Mesendoderm (in vitro differentiated cells): ENCODE measurements around the gene ADARB2.
"Not testable (repeated sequence)": the region's sequence is repeated elsewhere in the genome, so short reads cannot be mapped to it uniquely, and the experiment has no call there.

Source experiments
- DNase-seq: peaks from one replicate; pipeline ENCODE4 v3.0.0; 2013
- H2AK5ac ChIP-seq: 2 replicates; pipeline ENCODE4 v1.6.1; 2013; ENCODE audit warnings: low read length, inconsistent platforms
- H2BK120ac ChIP-seq: 2 replicates; pipeline ENCODE4 v1.6.1; 2013; ENCODE audit warnings: low read depth, mild to moderate bottlenecking, low read length, moderate library complexity, mixed read lengths
- H2BK15ac ChIP-seq: replicated peaks from 2 replicates; pipeline ENCODE4 v1.6.1; 2013; ENCODE audit warnings: low read depth, mild to moderate bottlenecking, moderate library complexity
- H2BK5ac ChIP-seq: 2 replicates; pipeline ENCODE4 v1.6.1; 2013; ENCODE audit warnings: low read length, inconsistent platforms
- H3K18ac ChIP-seq: 2 replicates; pipeline ENCODE4 v1.6.1; 2013; ENCODE audit warnings: mild to moderate bottlenecking, low read length, mixed read lengths
- H3K23ac ChIP-seq: one replicate; pipeline ENCODE4 v1.6.1; 2013; ENCODE audit warnings: low read length
- H3K27ac ChIP-seq: 2 replicates; pipeline ENCODE4 v1.5.1; 2013; ENCODE audit warnings: low read depth, mild to moderate bottlenecking, inconsistent platforms, low read length, moderate library complexity
- H3K27me3 ChIP-seq: 2 replicates; pipeline ENCODE4 v1.6.1; 2013; ENCODE audit warnings: low read length, control low read depth, mild to moderate bottlenecking, inconsistent platforms; ENCODE audit not compliant: insufficient read depth, poor library complexity
- H3K36me3 ChIP-seq: 2 replicates; pipeline ENCODE4 v1.6.1; 2013; ENCODE audit warnings: low read length, inconsistent platforms; ENCODE audit not compliant: control insufficient read depth, insufficient read depth
- H3K4ac ChIP-seq: one replicate; pipeline ENCODE4 v1.6.1; 2013; ENCODE audit warnings: low read depth, mild to moderate bottlenecking, low read length, moderate library complexity
- H3K4me1 ChIP-seq: 2 replicates; pipeline ENCODE4 v1.6.1; 2013; ENCODE audit warnings: low read depth, low read length, inconsistent platforms; ENCODE audit not compliant: control insufficient read depth
- H3K4me2 ChIP-seq: 2 replicates; pipeline ENCODE4 v1.6.1; 2013; ENCODE audit warnings: low read length
- H3K4me3 ChIP-seq: 2 replicates; pipeline ENCODE4 v1.5.1; 2013; ENCODE audit warnings: mild to moderate bottlenecking, low read length
- H3K56ac ChIP-seq: one replicate; pipeline ENCODE4 v1.6.1; 2013; ENCODE audit warnings: low read length
- H3K79me1 ChIP-seq: 2 replicates; pipeline ENCODE4 v1.6.1; 2013; ENCODE audit warnings: low read length, inconsistent platforms
- H3K79me2 ChIP-seq: 2 replicates; pipeline ENCODE4 v1.6.1; 2013; ENCODE audit warnings: mild to moderate bottlenecking, low read length; ENCODE audit not compliant: control insufficient read depth, insufficient read depth
- H3K9ac ChIP-seq: 2 replicates; pipeline ENCODE4 v1.6.1; 2013; ENCODE audit warnings: low read length, inconsistent platforms
- H4K5ac ChIP-seq: one replicate; pipeline ENCODE4 v1.6.1; 2013; ENCODE audit warnings: low read length
- H4K8ac ChIP-seq: one replicate; pipeline ENCODE4 v1.6.1; 2013; ENCODE audit warnings: low read depth, mild to moderate bottlenecking, control low read depth, low read length, moderate library complexity
- WGBS: extraction: QIAGEN DNeasy Blood & Tissue Kit; methylation state at CpG from one replicate; pipeline ENCODE4 v1.1.7; 2013; ENCODE audit warnings: low lambda C conversion rate, missing lambda C conversion rate; ENCODE audit not compliant: insufficient coverage; ENCODE audit errors: extremely low coverage; 5-methylcytosine and 5-hydroxymethylcytosine counted together

The ADARB2 gene

GRCh38 chr10:1219874-1220273, 517.5 kb downstream of the ADARB2 start:
- H3K79me2 ChIP-seq, H4K8ac ChIP-seq, H3K27me3 ChIP-seq, H3K9ac ChIP-seq, H3K4me2 ChIP-seq, H3K4me3 ChIP-seq, H3K36me3 ChIP-seq, H3K79me1 ChIP-seq, H3K27ac ChIP-seq, H4K5ac ChIP-seq, H3K56ac ChIP-seq, H2AK5ac ChIP-seq, DNase-seq, H3K23ac ChIP-seq, H3K4ac ChIP-seq, H2BK5ac ChIP-seq, H2BK120ac ChIP-seq, H2BK15ac ChIP-seq, H3K18ac ChIP-seq, H3K4me1 ChIP-seq: not testable (repeated sequence)
- no CpG with 5 or more reads among the region's 1 CpG for WGBS

GRCh38 chr10:1217661-1218060, 519.7 kb downstream of the ADARB2 start:
- H3K4me2 ChIP-seq, result no peak overlapping the region
- H3K23ac ChIP-seq, result no peak overlapping the region
- H3K9ac ChIP-seq, result no peak overlapping the region
- H3K27me3 ChIP-seq, result no peaks in the 10 kb centered on the region
- no peak overlapping the region for H3K4me3 ChIP-seq
- H2AK5ac ChIP-seq, result no peak overlapping the region
- H4K8ac ChIP-seq, result no peak overlapping the region
- H3K79me2 ChIP-seq, result no peaks in the 10 kb centered on the region
- no peak overlapping the region for H2BK15ac ChIP-seq
- no peaks in the 10 kb centered on the region for H3K36me3 ChIP-seq
- DNase-seq, result no peak
- H3K4ac ChIP-seq, result no peak overlapping the region
- no peak overlapping the region for H2BK5ac ChIP-seq
- H2BK120ac ChIP-seq, result no peak overlapping the region
- no peak overlapping the region for H3K18ac ChIP-seq
- H3K4me1 ChIP-seq, result no peaks in the 10 kb centered on the region
- no CpG with 5 or more reads among the region's 9 CpGs for WGBS
- no peak overlapping the region for H4K5ac ChIP-seq
- H3K56ac ChIP-seq, result no peak overlapping the region
- no peak overlapping the region for H3K27ac ChIP-seq
- H3K79me1 ChIP-seq, result no peaks in the 10 kb centered on the region

- no peak overlapping the region for H3K56ac ChIP-seq
- WGBS, result no CpG with 5 or more reads among the region's 14 CpGs
- no peak for DNase-seq
These were observed 520.1 kb downstream of the ADARB2 start for GRCh38 chr10:1217237-1217587.

GRCh38 chr10:1216574-1217236, 520.6 kb downstream of the ADARB2 start:
- Histone ChIP-seq H3K36me3 (no peaks in the 10 kb centered on the region), H3K4me3 (no peak overlapping the region), H3K79me2 (no peaks in the 10 kb centered on the region), H2AK5ac (no peak overlapping the region), H2BK5ac (no peak overlapping the region), H2BK15ac (no peak overlapping the region), H3K27me3 (no peaks in the 10 kb centered on the region), H2BK120ac (no peak overlapping the region), H4K8ac (no peak overlapping the region), H3K18ac (no peak overlapping the region), H3K27ac (no peak overlapping the region), H3K9ac (no peak overlapping the region), H3K4me2 (no peak overlapping the region), H3K4ac (no peak overlapping the region), H3K79me1 (no peaks in the 10 kb centered on the region), H3K56ac (no peak overlapping the region), H4K5ac (no peak overlapping the region), H3K4me1 (no peaks in the 10 kb centered on the region), H3K23ac (no peak overlapping the region)
- WGBS, result no CpG with 5 or more reads among the region's 31 CpGs
- no peak for DNase-seq

More at GRCh38 chr10:1217237-1217587, 520.1 kb downstream of the ADARB2 start:
- no peaks in the 10 kb centered on the region for H3K79me1 ChIP-seq
- H2AK5ac ChIP-seq, result no peak overlapping the region
- H3K4me3 ChIP-seq, result no peak overlapping the region
- H3K27ac ChIP-seq, result no peak overlapping the region
- no peak overlapping the region for H2BK5ac ChIP-seq
- H3K4ac ChIP-seq, result no peak overlapping the region
- no peaks in the 10 kb centered on the region for H3K27me3 ChIP-seq
- no peaks in the 10 kb centered on the region for H3K4me1 ChIP-seq
- no peak overlapping the region for H3K9ac ChIP-seq
- no peak overlapping the region for H3K23ac ChIP-seq
- no peak overlapping the region for H4K8ac ChIP-seq
- H3K4me2 ChIP-seq, result no peak overlapping the region
- H2BK120ac ChIP-seq, result no peak overlapping the region
- no peak overlapping the region for H4K5ac ChIP-seq
- H3K79me2 ChIP-seq, result no peaks in the 10 kb centered on the region
- no peak overlapping the region for H2BK15ac ChIP-seq
- H3K36me3 ChIP-seq, result no peaks in the 10 kb centered on the region
- H3K18ac ChIP-seq, result no peak overlapping the region

- Histone ChIP-seq H3K27ac (no peak overlapping the region), H3K79me2 (no peaks in the 10 kb centered on the region), H3K9ac (no peak overlapping the region), H2BK120ac (no peak overlapping the region), H3K56ac (no peak overlapping the region), H3K4ac (no peak overlapping the region), H3K36me3 (no peaks in the 10 kb centered on the region), H3K79me1 (no peaks in the 10 kb centered on the region), H3K4me3 (no peak overlapping the region), H3K27me3 (no peaks in the 10 kb centered on the region), H3K4me2 (no peak overlapping the region), H4K8ac (no peak overlapping the region), H3K4me1 (no peaks in the 10 kb centered on the region), H3K18ac (no peak overlapping the region), H2BK15ac (no peak overlapping the region), H2BK5ac (no peak overlapping the region), H3K23ac (no peak overlapping the region), H2AK5ac (no peak overlapping the region), H4K5ac (no peak overlapping the region)
- no peak for DNase-seq
- WGBS, result no CpG with 5 or more reads among the region's 22 CpGs
These were observed 521.3 kb downstream of the ADARB2 start for GRCh38 chr10:1215862-1216573.
